ENCODE results near the gene ZNF524. TPM values are rescaled to one million over a fixed set of nuclear protein-coding genes. Genes with fewer than 3 reads are reported as not detected.

Gene ZNF524
- total RNA-seq, 2 donors from 2014 or later, result 17.7 to 25.8 TPM

DNA sequence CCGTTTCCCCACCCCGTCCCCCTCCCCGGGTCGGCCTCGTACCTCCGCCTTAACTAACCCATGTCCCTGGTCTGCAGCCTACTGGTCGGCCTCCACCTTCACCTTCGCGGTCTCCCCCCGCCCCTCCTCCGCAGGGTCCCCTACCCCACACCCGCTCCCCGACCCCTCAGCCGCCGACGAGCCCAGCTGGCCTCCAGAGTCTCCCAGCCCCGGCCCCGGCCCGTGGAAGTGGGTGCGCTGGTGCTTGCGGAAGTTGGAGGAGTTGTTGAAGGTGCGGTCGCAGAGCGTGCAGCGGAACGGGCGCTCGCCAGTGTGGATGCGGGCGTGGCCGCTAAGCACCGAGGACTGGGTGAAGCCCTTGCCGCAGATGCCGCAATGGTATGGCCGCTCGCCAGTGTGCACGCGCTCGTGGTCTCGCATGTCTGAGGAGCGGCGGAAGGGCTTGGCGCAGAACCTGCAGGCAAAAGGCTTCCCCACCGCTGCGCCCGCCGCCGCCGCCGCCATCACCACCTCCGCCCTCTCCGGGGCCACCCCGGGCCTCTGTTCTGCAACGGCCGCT is 21.7 kb downstream of the ZNF524 start:
- DNase-seq (ENCODE audit: low spot score), result no peak
- Histone ChIP-seq H3K4me1 (peaks cover 0 to 22% of the 10 kb centered on the region in 2 donors), H3K27me3 (no peaks in the 10 kb centered on the region), H3K9me3 (no peaks in the 10 kb centered on the region), H3K27ac (no peak overlapping the region), H3K36me3 (peaks cover 15% of the 10 kb centered on the region), H3K4me3 (no peak overlapping the region)
- TF ChIP-seq, protein P1, sequence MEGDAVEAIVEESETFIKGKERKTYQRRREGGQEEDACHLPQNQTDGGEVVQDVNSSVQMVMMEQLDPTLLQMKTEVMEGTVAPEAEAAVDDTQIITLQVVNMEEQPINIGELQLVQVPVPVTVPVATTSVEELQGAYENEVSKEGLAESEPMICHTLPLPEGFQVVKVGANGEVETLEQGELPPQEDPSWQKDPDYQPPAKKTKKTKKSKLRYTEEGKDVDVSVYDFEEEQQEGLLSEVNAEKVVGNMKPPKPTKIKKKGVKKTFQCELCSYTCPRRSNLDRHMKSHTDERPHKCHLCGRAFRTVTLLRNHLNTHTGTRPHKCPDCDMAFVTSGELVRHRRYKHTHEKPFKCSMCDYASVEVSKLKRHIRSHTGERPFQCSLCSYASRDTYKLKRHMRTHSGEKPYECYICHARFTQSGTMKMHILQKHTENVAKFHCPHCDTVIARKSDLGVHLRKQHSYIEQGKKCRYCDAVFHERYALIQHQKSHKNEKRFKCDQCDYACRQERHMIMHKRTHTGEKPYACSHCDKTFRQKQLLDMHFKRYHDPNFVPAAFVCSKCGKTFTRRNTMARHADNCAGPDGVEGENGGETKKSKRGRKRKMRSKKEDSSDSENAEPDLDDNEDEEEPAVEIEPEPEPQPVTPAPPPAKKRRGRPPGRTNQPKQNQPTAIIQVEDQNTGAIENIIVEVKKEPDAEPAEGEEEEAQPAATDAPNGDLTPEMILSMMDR (IDR thresholded peaks at IDR 0.05), result no peak

DNA sequence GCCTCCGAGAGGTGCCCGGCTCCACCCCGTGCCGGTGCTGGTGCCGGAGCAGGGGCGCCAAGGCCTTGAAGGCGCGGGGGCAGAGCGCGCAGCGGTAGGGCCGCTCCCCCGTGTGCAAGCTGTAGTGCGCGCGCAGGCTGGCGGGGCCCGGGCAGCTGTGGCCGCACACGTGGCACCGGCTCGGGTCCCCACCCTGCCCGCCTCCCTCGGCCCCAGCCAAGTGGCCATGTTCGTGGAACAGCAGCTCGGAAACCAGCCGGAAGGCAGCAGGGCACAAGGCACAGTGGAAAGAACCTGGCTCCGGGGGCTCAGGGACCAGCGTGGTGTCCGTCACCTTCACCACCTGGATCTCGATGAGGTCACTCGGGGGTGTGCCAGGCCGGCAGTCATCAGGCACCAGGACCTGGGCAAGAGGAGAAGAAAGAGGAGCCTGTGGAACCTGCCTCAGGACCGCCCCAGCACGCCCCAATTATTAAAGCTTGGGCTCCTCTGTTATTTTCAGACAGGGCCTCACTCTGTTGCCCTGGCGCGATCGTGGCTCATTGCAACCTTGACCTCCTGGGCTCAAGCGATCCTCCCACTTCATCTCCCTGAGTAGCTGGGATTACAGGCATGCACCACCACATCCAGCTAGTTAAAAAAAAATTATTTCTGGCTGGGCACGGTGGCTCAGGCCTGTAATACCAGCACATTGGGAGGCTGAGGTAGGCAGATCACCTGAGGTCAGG is 22.3 kb downstream of the ZNF524 start:
- Histone ChIP-seq H3K4me1 (peaks cover 0 to 22% of the 10 kb centered on the region in 2 donors), H3K4me3 (no peak overlapping the region), H3K9me3 (no peaks in the 10 kb centered on the region), H3K36me3 (peaks cover 8% of the 10 kb centered on the region), H3K27me3 (no peaks in the 10 kb centered on the region), H3K27ac (peak overlapping the region in 1 of 2 donors; percentile 99)
- no peak for DNase-seq (ENCODE audit: low spot score)
- TF ChIP-seq, protein P1 (IDR thresholded peaks at IDR 0.05), result no peak

DNA sequence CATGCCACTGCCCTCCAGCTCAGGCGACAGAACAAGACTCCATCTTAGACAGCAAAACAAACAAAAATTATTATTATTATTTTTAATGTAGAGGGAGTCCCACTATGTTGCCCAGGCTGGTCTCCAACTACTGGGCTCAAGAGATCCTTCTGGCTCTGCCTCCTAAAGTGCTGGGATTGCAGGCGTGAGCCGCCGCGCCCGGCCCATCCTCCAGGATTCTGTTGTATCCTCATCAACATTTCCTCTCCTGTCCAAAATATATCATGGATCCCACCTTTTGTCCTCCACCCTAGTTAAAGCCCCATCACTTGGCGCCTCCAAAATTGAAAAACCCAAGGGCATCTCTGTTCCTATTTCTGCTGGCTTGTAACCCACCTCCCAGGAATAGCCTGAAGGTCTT is 23.0 kb downstream of the ZNF524 start:
- no peak overlapping the region for H3K4me3 ChIP-seq
- no peaks in the 10 kb centered on the region for H3K27me3 ChIP-seq
- peak overlapping the region; percentile 97 to 99 for H3K27ac ChIP-seq
- H3K36me3 ChIP-seq, result peaks cover under 1% of the 10 kb centered on the region
- no peaks in the 10 kb centered on the region for H3K9me3 ChIP-seq
- no peak for DNase-seq (ENCODE audit: low spot score)
- TF ChIP-seq, protein P1 (IDR thresholded peaks at IDR 0.05), result no peak
- H3K4me1 ChIP-seq, result peaks cover 0 to 22% of the 10 kb centered on the region in 2 donors

DNA sequence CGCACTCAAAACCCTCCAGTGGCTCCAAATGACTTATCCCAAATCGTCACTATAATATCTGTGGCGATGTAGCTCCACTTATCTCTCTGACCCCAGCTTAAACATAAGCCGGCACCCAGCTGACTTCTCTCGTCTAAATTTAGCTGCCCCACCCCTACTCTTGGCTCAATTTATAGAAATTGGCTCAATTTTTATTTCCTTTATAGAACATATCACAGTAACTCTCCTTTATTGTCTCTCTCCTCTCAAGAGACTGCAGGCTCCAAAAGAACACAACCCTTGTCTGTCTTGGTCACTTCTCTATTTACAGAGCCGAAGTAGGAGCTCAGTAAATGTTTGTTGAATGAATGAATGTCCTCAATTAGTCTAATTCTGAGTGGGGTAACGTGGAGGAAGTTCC is 23.5 kb downstream of the ZNF524 start:
- Histone ChIP-seq H3K4me1 (peaks cover 0 to 22% of the 10 kb centered on the region in 2 donors), H3K4me3 (peak overlapping the region; percentile 69 to 75), H3K9me3 (no peaks in the 10 kb centered on the region), H3K36me3 (no peaks in the 10 kb centered on the region), H3K27me3 (no peaks in the 10 kb centered on the region), H3K27ac (peak overlapping the region; percentile 97 to 99)
- TF ChIP-seq, protein P1 (IDR thresholded peaks at IDR 0.05), result no peak
- DNase-seq (ENCODE audit: low spot score), result no peak

DNA sequence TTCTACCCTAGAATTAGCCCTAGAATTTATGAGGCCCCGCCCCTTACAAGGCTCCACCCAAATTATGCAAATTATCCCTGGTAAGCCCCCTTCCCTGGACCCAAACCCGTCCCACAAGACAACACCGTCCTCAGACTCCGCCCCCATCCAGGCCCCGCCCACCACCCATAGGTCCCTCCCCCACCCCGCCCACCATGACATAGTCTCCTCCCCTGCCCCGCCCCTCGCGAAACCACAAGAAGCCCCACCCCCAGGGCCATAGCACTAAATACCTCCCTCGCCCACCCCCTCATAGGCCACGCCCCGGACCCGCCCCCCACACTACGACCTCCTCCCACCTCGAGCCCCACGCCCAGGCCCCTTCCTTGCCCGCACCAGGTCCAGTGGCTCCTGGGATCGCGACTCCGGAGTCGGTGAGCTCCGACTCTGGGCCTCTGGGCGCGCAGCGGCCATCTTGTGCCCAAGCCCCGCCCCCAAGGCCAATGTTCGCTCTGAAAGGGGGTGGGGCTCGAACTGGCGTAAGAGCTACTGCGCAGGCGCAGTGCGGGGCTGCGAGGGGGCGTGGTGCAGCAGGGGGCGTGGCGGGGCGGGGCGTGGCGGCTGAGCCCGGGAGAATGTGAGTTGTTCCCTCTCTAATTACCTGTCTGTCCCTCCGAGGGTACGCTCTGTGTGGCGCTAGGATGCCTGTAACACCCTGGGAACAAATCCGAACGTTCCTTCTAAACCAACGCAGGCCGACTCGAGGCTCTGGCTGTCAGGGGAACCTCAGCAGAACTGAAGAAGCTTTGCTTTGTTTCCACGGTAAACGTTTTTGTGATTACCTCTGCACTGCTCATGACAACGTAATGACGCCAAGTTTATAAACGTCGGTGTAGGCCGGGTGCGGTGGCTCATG is 24.3 kb downstream of the ZNF524 start, which contains the start of gene ZNF784:
ZNF784 (minus strand) TSS at position 458 of the 895 bp plus-strand sequence; CDS start at position 453, 5 bp downstream.
- H3K4me1 ChIP-seq, result peaks cover 0 to 22% of the 10 kb centered on the region in 2 donors
- H3K27ac ChIP-seq, result peak within 1 kb of the TSS; percentile 97 to 99
- no peaks in the 10 kb centered on the region for H3K36me3 ChIP-seq
- H3K27me3 ChIP-seq, result no peaks in the 10 kb centered on the region
- H3K9me3 ChIP-seq, result no peaks in the 10 kb centered on the region
- H3K4me3 ChIP-seq, result peak within 1 kb of the TSS; percentile 69 to 75
- peak; percentile 93 for DNase-seq (ENCODE audit: low spot score)
- TF ChIP-seq, protein P1 (IDR thresholded peaks at IDR 0.05), result no peak
